Lower leg skin (tissue), 3 donors: ENCODE measurements around the gene TM4SF4.

Experiments
- POLR2A ChIP-seq, 2 donors: fragments of 450-650 bp; IDR thresholded peaks; one replicate each; pipeline ENCODE4 v1.6.1; 2016 to 2017; ENCODE audit warnings: antibody characterized with exemption in 2 of 2, mild to moderate bottlenecking in 1 of 2, moderate library complexity in 1 of 2
- TF ChIP-seq, protein P1 (sequence below), 3 donors: fragments of 450-650 bp; IDR thresholded peaks; one replicate each; pipeline ENCODE4 v1.5.1; 2016; ENCODE audit warnings: antibody characterized with exemption in 3 of 3, mild to moderate bottlenecking in 3 of 3, moderate library complexity in 2 of 3

DNA sequence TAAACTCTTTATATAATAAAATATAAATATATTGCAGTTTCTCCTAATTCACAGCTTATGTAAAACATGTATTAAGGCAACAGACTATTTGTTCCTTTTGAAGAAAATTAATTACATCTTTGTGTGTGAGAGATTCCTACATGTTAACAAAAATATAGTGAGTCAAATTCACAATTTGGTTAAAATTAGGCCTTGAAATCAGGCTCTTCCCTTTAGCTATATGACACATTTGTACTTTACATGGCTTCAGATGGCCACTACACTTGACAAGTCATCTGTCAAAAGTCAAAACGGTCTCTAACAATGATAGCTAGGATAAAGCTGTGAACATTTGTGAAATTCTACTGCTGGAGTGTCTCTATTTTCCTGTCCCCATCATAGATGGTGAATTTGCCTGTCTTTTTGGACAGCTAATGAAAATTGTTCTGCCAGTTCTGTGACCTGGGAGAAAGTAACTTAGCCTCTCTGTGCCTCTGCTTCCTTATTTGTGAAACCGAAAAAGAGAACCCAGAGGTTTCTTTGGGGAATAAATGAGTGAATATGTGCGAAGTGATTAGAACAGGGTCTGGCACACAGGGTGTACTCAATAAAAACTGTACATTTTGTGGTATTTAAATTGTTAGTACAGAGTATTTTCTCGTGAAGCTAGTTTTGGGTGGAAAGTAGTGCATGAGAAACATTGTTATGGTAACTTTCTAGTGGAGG, 23.6 kb downstream of the TM4SF4 start:
- TF ChIP-seq, protein P1, sequence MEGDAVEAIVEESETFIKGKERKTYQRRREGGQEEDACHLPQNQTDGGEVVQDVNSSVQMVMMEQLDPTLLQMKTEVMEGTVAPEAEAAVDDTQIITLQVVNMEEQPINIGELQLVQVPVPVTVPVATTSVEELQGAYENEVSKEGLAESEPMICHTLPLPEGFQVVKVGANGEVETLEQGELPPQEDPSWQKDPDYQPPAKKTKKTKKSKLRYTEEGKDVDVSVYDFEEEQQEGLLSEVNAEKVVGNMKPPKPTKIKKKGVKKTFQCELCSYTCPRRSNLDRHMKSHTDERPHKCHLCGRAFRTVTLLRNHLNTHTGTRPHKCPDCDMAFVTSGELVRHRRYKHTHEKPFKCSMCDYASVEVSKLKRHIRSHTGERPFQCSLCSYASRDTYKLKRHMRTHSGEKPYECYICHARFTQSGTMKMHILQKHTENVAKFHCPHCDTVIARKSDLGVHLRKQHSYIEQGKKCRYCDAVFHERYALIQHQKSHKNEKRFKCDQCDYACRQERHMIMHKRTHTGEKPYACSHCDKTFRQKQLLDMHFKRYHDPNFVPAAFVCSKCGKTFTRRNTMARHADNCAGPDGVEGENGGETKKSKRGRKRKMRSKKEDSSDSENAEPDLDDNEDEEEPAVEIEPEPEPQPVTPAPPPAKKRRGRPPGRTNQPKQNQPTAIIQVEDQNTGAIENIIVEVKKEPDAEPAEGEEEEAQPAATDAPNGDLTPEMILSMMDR (IDR thresholded peaks at IDR 0.05), result no peak
- no peak for TF ChIP-seq POLR2A (IDR thresholded peaks at IDR 0.05)
